NCI-H2081 treated with DMSO at 0.1 percent for 48 hours (cell line): ENCODE measurements around the gene SPRR2F.

Source experiments
- DNase-seq: peaks from one replicate; lab custom pipeline; 2025; lab: John Stamatoyannopoulos, UW

SPRR2F gene

GRCh38 chr1:153072806-153073726 lies 40.2 kb downstream of the SPRR2F start:
- DNase-seq, result no peak

GRCh38 chr1:153071511-153071910 lies 41.8 kb downstream of the SPRR2F start, which contains the start of gene SPRR2B:
SPRR2B (minus strand) TSS chr1:153071611; CDS start chr1:153070839, 772 bp downstream.
- no peak for DNase-seq

GRCh38 chr1:153070243-153070642 lies 43.1 kb downstream of the SPRR2F start:
- no peak for DNase-seq
